B cell (primary cell): ENCODE data around the gene BAHCC1.

Experiments used
- EZH2 ChIP-seq: IDR thresholded peaks from 2 replicates; pipeline ENCODE4 v1.6.1; 2012; ENCODE audit warnings: borderline replicate concordance, low read depth, mild to moderate bottlenecking, moderate library complexity, low read length; ENCODE audit not compliant: insufficient read depth, poor library complexity, severe bottlenecking
- TF ChIP-seq, protein P1 (sequence below): fragments of 200-600 bp; IDR thresholded peaks from one replicate; pipeline ENCODE4 v1.8.0; 2022; ENCODE audit warnings: antibody characterized with exemption, mild to moderate bottlenecking

GRCh38 chr17:81448950-81449349 is 53.7 kb downstream of the BAHCC1 start:
- TF ChIP-seq, protein P1, sequence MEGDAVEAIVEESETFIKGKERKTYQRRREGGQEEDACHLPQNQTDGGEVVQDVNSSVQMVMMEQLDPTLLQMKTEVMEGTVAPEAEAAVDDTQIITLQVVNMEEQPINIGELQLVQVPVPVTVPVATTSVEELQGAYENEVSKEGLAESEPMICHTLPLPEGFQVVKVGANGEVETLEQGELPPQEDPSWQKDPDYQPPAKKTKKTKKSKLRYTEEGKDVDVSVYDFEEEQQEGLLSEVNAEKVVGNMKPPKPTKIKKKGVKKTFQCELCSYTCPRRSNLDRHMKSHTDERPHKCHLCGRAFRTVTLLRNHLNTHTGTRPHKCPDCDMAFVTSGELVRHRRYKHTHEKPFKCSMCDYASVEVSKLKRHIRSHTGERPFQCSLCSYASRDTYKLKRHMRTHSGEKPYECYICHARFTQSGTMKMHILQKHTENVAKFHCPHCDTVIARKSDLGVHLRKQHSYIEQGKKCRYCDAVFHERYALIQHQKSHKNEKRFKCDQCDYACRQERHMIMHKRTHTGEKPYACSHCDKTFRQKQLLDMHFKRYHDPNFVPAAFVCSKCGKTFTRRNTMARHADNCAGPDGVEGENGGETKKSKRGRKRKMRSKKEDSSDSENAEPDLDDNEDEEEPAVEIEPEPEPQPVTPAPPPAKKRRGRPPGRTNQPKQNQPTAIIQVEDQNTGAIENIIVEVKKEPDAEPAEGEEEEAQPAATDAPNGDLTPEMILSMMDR = no peak
- no peak for TF ChIP-seq EZH2
